Loucy (cell line): Measurements from ENCODE around the gene SMIM13.

Experiments used
- H2AFZ ChIP-seq: fragments of 200-600 bp; sonication (generic); 2 replicates; pipeline ENCODE4 v1.6.0; 2016; ENCODE audit warnings: antibody characterized with exemption, mild to moderate bottlenecking, low read length, moderate library complexity
- H3F3A ChIP-seq: fragments of 200-600 bp; 2 replicates; pipeline ENCODE4 v1.6.0; 2016; ENCODE audit warnings: antibody characterized with exemption, low read depth, mild to moderate bottlenecking
- H3K27me3 ChIP-seq: fragments of 200-600 bp; sonication (generic); 2 replicates; pipeline ENCODE4 v1.6.1; 2014; ENCODE audit warnings: low read length, mild to moderate bottlenecking; ENCODE audit not compliant: insufficient read depth, poor library complexity, severe bottlenecking
- H3K36me3 ChIP-seq: fragments of 200-600 bp; sonication (generic); 2 replicates; pipeline ENCODE4 v1.6.1; 2016; ENCODE audit warnings: low read length; ENCODE audit not compliant: insufficient read depth
- H3K4me1 ChIP-seq: fragments of 200-600 bp; sonication (generic); 2 replicates; pipeline ENCODE4 v1.5.1; 2014; ENCODE audit warnings: low read length, mild to moderate bottlenecking; ENCODE audit not compliant: insufficient read depth, poor library complexity, severe bottlenecking
- H3K4me2 ChIP-seq: fragments of 200-600 bp; sonication (generic); 2 replicates; pipeline ENCODE4 v1.6.0; 2014; ENCODE audit warnings: antibody characterized with exemption, low read length, low read depth, mild to moderate bottlenecking; ENCODE audit not compliant: poor library complexity, severe bottlenecking
- H3K4me3 ChIP-seq: fragments of 200-600 bp; sonication (generic); 2 replicates; pipeline ENCODE4 v1.5.1; 2014; ENCODE audit warnings: low read length, mild to moderate bottlenecking, mixed read lengths; ENCODE audit not compliant: poor library complexity, severe bottlenecking
- H3K79me2 ChIP-seq: fragments of 200-600 bp; sonication (generic); 2 replicates; pipeline ENCODE4 v1.6.1; 2014; ENCODE audit warnings: low read length; ENCODE audit not compliant: insufficient read depth
- H3K9ac ChIP-seq: fragments of 200-600 bp; sonication (generic); 2 replicates; pipeline ENCODE4 v1.6.0; 2014; ENCODE audit warnings: mild to moderate bottlenecking, low read depth, low read length, moderate library complexity; ENCODE audit not compliant: poor library complexity, severe bottlenecking
- H3K9me2 ChIP-seq: fragments of 200-600 bp; sonication (generic); replicated peaks from 2 replicates; pipeline ENCODE4 v1.6.1; 2016; ENCODE audit warnings: low read depth, low read length, mixed read lengths
- H3K9me3 ChIP-seq: fragments of 200-600 bp; sonication (generic); 2 replicates; pipeline ENCODE4 v1.6.1; 2014; ENCODE audit warnings: mild to moderate bottlenecking, antibody characterized with exemption, low read length, low read depth; ENCODE audit not compliant: insufficient read depth
- H4K20me1 ChIP-seq: fragments of 200-600 bp; sonication (generic); 2 replicates; pipeline ENCODE4 v1.6.0; 2014; ENCODE audit warnings: antibody characterized with exemption, low read length, mild to moderate bottlenecking; ENCODE audit not compliant: insufficient read depth, poor library complexity, severe bottlenecking
- CTCF ChIP-seq: fragments of 200-600 bp; sonication (generic); conservative IDR thresholded peaks from 2 replicates; pipeline ENCODE4 v1.5.1; 2014; ENCODE audit warnings: mild to moderate bottlenecking, antibody characterized with exemption, low read length
- EZH2phosphoT487 ChIP-seq: fragments of 200-600 bp; IDR thresholded peaks from 2 replicates; pipeline ENCODE4 v1.6.1; 2018; ENCODE audit warnings: antibody characterized with exemption, mild to moderate bottlenecking, moderate library complexity, borderline replicate concordance

The SMIM13 gene

DNA sequence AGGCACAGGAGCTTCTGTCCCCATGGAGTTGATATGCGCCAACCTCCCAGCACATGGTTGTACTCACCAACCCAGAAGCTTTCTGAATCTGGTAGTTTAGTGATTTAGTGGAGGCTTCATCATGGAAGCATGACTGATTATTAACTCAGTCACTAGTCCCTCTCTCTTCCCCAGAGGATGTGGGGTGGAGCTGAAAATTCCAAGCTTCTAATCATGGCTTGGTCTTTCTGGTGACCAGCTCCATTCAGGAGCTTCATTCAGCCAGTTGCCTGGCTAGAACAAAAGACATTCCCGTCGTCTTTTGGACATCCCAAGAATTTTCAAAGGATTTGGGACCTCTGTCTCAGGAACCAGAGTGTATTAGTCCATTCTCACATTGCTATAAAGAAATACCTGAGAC, 13.3 kb upstream of the SMIM13 start:
- H3K36me3 ChIP-seq, result no peaks in the 10 kb centered on the region
- TF ChIP-seq CTCF (no peak), EZH2phosphoT487 (no peak)

GRCh38 chr6:11083491-11083890, 10.1 kb upstream of the SMIM13 start:
- H3K27me3 ChIP-seq, result no peaks in the 10 kb centered on the region
- TF ChIP-seq CTCF (no peak), EZH2phosphoT487 (no peak)
- no peaks in the 10 kb centered on the region for H4K20me1 ChIP-seq
- H3F3A ChIP-seq, result no peaks in the 10 kb centered on the region
- H3K9me3 ChIP-seq, result no peaks in the 10 kb centered on the region
- H3K4me1 ChIP-seq, result no peaks in the 10 kb centered on the region
- H3K9ac ChIP-seq, result no peak overlapping the region
- H3K4me3 ChIP-seq, result no peak overlapping the region
- H3K36me3 ChIP-seq, result no peaks in the 10 kb centered on the region
- no peaks in the 10 kb centered on the region for H3K9me2 ChIP-seq
- no peak overlapping the region for H2AFZ ChIP-seq
- no peaks in the 10 kb centered on the region for H3K79me2 ChIP-seq
- H3K4me2 ChIP-seq, result no peak overlapping the region

More for the DNA sequence above, 13.3 kb upstream of the SMIM13 start:
- H3K9ac ChIP-seq, result no peak overlapping the region
- no peak overlapping the region for H2AFZ ChIP-seq
- H3K9me3 ChIP-seq, result no peaks in the 10 kb centered on the region
- H3K9me2 ChIP-seq, result no peaks in the 10 kb centered on the region
- H4K20me1 ChIP-seq, result no peaks in the 10 kb centered on the region
- no peaks in the 10 kb centered on the region for H3K27me3 ChIP-seq
- no peak overlapping the region for H3K4me2 ChIP-seq
- no peaks in the 10 kb centered on the region for H3K79me2 ChIP-seq
- no peaks in the 10 kb centered on the region for H3K4me1 ChIP-seq
- no peaks in the 10 kb centered on the region for H3F3A ChIP-seq
- no peak overlapping the region for H3K4me3 ChIP-seq

DNA sequence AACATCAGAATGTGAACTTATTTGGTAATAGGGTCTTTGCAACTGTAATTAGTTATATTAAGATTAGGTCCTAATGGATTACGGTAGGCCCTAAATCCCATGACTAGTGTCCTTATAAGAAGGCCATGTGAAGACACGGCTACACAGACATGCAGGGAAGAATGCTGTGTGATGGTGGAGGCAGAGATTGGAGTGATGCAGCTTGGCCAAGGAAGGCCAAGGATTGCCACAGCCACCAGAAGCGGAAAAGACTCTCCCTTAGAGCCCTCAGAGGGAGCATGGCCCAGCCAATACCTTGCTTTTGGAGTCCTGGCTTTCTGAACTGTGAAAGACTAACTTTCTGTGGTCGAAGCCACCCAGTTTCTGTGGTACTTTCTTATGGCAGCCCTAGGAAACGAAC, 9.7 kb upstream of the SMIM13 start:
- no peak overlapping the region for H3K9ac ChIP-seq
- H3K4me1 ChIP-seq, result no peaks in the 10 kb centered on the region
- no peak for TF ChIP-seq EZH2phosphoT487
- TF ChIP-seq CTCF, result no peak
- no peaks in the 10 kb centered on the region for H3K9me2 ChIP-seq
- no peak overlapping the region for H3K4me3 ChIP-seq
- no peaks in the 10 kb centered on the region for H3K79me2 ChIP-seq
- no peaks in the 10 kb centered on the region for H4K20me1 ChIP-seq
- no peaks in the 10 kb centered on the region for H3F3A ChIP-seq
- no peaks in the 10 kb centered on the region for H3K9me3 ChIP-seq
- no peak overlapping the region for H3K4me2 ChIP-seq
- no peak overlapping the region for H2AFZ ChIP-seq
- H3K36me3 ChIP-seq, result no peaks in the 10 kb centered on the region
- H3K27me3 ChIP-seq, result no peaks in the 10 kb centered on the region
